H1 (cell line): ENCODE data around the gene TBC1D9B. TPM values are rescaled to one million over a fixed set of nuclear protein-coding genes. Genes with fewer than 3 reads are reported as not detected.

Source experiments
- ATF2 ChIP-seq: IDR thresholded peaks from 2 replicates; pipeline ENCODE4 v1.6.1; 2012; ENCODE audit warnings: low read length, inconsistent platforms
- CHD1 ChIP-seq: IDR thresholded peaks from 2 replicates; pipeline ENCODE4 v1.6.1; 2012; ENCODE audit warnings: low read depth, low read length, improper control_type of control experiment
- CTBP2 ChIP-seq: IDR thresholded peaks from 2 replicates; pipeline ENCODE4 v1.7.0; 2011; ENCODE audit warnings: borderline replicate concordance, mild to moderate bottlenecking, moderate library complexity, mixed read lengths, low read length; ENCODE audit not compliant: insufficient read depth, insufficient read length
- EP300 ChIP-seq, 2 experiments: IDR thresholded peaks; 1 replicate in 1 of 2; 2 replicates in 1 of 2; pipeline ENCODE4 v1.6.1; 2011 to 2012; ENCODE audit warnings: low read depth in 2 of 2, low read length in 2 of 2, mild to moderate bottlenecking in 2 of 2, borderline replicate concordance in 1 of 2, inconsistent platforms in 1 of 2, moderate library complexity in 1 of 2
- EZH2 ChIP-seq: fragments of 200-600 bp; sonication (generic); IDR thresholded peaks from 2 replicates; pipeline ENCODE4 v1.7.1; 2012; ENCODE audit warnings: low read depth, mild to moderate bottlenecking, moderate library complexity, low read length, inconsistent platforms; ENCODE audit not compliant: severe bottlenecking
- GABPA ChIP-seq: IDR thresholded peaks from 2 replicates; pipeline ENCODE4 v1.6.1; 2011; ENCODE audit warnings: mild to moderate bottlenecking, low read length, moderate library complexity, borderline replicate concordance; ENCODE audit not compliant: insufficient read depth
- GTF2F1 ChIP-seq: IDR thresholded peaks from 2 replicates; pipeline ENCODE4 v1.6.1; 2012; ENCODE audit warnings: low read depth, low read length, improper control_type of control experiment, borderline replicate concordance
- MAFK ChIP-seq: IDR thresholded peaks from 2 replicates; pipeline ENCODE4 v1.6.1; 2012; ENCODE audit warnings: low read depth, mild to moderate bottlenecking, improper control_type of control experiment, low read length
- NRF1 ChIP-seq: IDR thresholded peaks from 2 replicates; pipeline ENCODE4 v1.6.1; 2011; ENCODE audit warnings: mild to moderate bottlenecking, low read depth, low read length, improper control_type of control experiment
- RAD21 ChIP-seq, 2 experiments: IDR thresholded peaks in 1 of 2; conservative IDR thresholded peaks in 1 of 2; 2 replicates each; pipeline ENCODE4 v1.6.1; 2011; ENCODE audit warnings: low read depth in 2 of 2, low read length in 2 of 2, improper control_type of control experiment in 1 of 2, inconsistent platforms in 1 of 2, mild to moderate bottlenecking in 1 of 2, moderate library complexity in 1 of 2
- TAF1 ChIP-seq: IDR thresholded peaks from 2 replicates; pipeline ENCODE4 v1.6.1; 2011; ENCODE audit warnings: mild to moderate bottlenecking, low read depth, low read length
- TAF7 ChIP-seq: optimal IDR thresholded peaks from 2 replicates; pipeline ENCODE3; 2011; ENCODE audit warnings: low read depth, mild to moderate bottlenecking, inconsistent platforms, low read length, moderate library complexity, borderline replicate concordance
- TEAD4 ChIP-seq: IDR thresholded peaks from 2 replicates; pipeline ENCODE4 v1.6.1; 2012; ENCODE audit warnings: low read depth, low read length, inconsistent platforms, mixed read lengths
- USF2 ChIP-seq: IDR thresholded peaks from 2 replicates; pipeline ENCODE4 v1.6.1; 2011; ENCODE audit warnings: low read length, improper control_type of control experiment
- ZNF274 ChIP-seq: IDR thresholded peaks from 2 replicates; pipeline ENCODE4 v1.7.0; 2012; ENCODE audit warnings: low read length, borderline replicate concordance; ENCODE audit errors: extremely low read depth
- polyA plus RNA-seq, 7 experiments: library from polyadenylated mRNA; depleted of rRNA in 3 of 7; stranded (reverse) in 5 of 7; unstranded in 2 of 7; fragments of >200 nt in 5 of 7; fragments of 200-250 nt in 2 of 7; gene quantifications; 1 replicate in 5 of 7; 2 replicates in 1 of 7; 4 replicates in 1 of 7; pipeline versions ENCODE4 v1.2.1 to v1.2.3, GENCODE V29; 2011 to 2013; ENCODE audit warnings: missing spikeins in 2 of 7, mixed read lengths in 2 of 7
- total RNA-seq: library from RNA; stranded (reverse); fragmentation: NEBNext Ultra II Directional; extraction: Animal tissue kit (Norgen Biotek cat#: 25700); gene quantifications from 2 replicates; pipeline ENCODE4 v1.2.1, GENCODE V29; 2021

The TBC1D9B gene
- total and polyA plus RNA-seq, 2 of the 8 experiments (the other 6 are each of a cell fraction or from before 2014, with no cell fraction given), result 33.6 to 57.1 TPM

GRCh38 chr5:179908528-179908927 lies 831 bp upstream of the TBC1D9B start (continued):
- TF ChIP-seq ATF2 (0 out of 2 replicates have a peak, but pooled peaks have one; percentile 12), MAFK (no peak), USF2 (no peak), TAF1 (no peak), TEAD4 (no peak), CTBP2 (no peak), RAD21 (IDR thresholded peaks at IDR 0.05 in 1 of 2, conservative IDR thresholded peaks at IDR 0.05 in 1 of 2; ENCODE audit: low read depth in 2 of 2, low read length in 2 of 2) (peak; percentile 80), EZH2 (no peak), GABPA (peak; percentile 57; the same call in 1 of the 2 replicates), GTF2F1 (no peak), NRF1 (no peak), ZNF274 (no peak), EP300 (IDR thresholded peaks at IDR 0.05; ENCODE audit: borderline replicate concordance in 1 of 2, low read depth in 2 of 2, low read length in 2 of 2) (no peak), CHD1 (no peak), TAF7 (no peak)
